GM23248 (cell line): ENCODE measurements around the gene SAMD4B. TPM values are rescaled to one million over a fixed set of nuclear protein-coding genes. Genes with fewer than 3 reads are reported as not detected.
A peak's percentile ranks its signal among the peaks of the same experiment; 100 is the strongest.

ENCODE experiments used
- DNase-seq: peaks from one replicate; pipeline ENCODE4 v3.0.0-alpha.2; 2015
- H2AFZ ChIP-seq: fragments of 200-600 bp; sonication (generic); 2 replicates; pipeline ENCODE4 v1.6.1; 2016; ENCODE audit warnings: antibody characterized with exemption
- H3F3A ChIP-seq: fragments of 200-600 bp; sonication (generic); 2 replicates; pipeline ENCODE4 v1.6.1; 2016; ENCODE audit warnings: mild to moderate bottlenecking, antibody characterized with exemption, mixed run types; ENCODE audit not compliant: insufficient read depth
- H3K27ac ChIP-seq: fragments of 200-600 bp; sonication (generic); 2 replicates; pipeline ENCODE4 v1.5.1; 2016; ENCODE audit warnings: mild to moderate bottlenecking
- H3K27me3 ChIP-seq: fragments of 200-600 bp; sonication (generic); replicated peaks from 2 replicates; pipeline ENCODE4 v1.6.1; 2016; ENCODE audit warnings: mild to moderate bottlenecking; ENCODE audit not compliant: insufficient read depth
- H3K36me3 ChIP-seq: fragments of 200-600 bp; sonication (generic); 2 replicates; pipeline ENCODE4 v1.6.1; 2016; ENCODE audit warnings: low read depth, mild to moderate bottlenecking
- H3K4me1 ChIP-seq: fragments of 200-600 bp; sonication (generic); 2 replicates; pipeline ENCODE4 v1.6.1; 2016; ENCODE audit warnings: mild to moderate bottlenecking; ENCODE audit not compliant: insufficient read depth
- H3K4me2 ChIP-seq: fragments of 200-600 bp; sonication (generic); one replicate; pipeline ENCODE4 v1.6.1; 2016; ENCODE audit warnings: mild to moderate bottlenecking; ENCODE audit not compliant: unreplicated experiment
- H3K4me3 ChIP-seq: fragments of 200-600 bp; sonication (generic); 2 replicates; pipeline ENCODE4 v1.5.1; 2016; ENCODE audit warnings: mild to moderate bottlenecking
- H3K79me2 ChIP-seq: fragments of 200-600 bp; sonication (generic); 2 replicates; pipeline ENCODE4 v1.6.1; 2016; ENCODE audit warnings: mild to moderate bottlenecking; ENCODE audit not compliant: insufficient read depth
- H3K9ac ChIP-seq: fragments of 200-600 bp; sonication (generic); 2 replicates; pipeline ENCODE4 v1.6.1; 2016; ENCODE audit warnings: mild to moderate bottlenecking
- H3K9me2 ChIP-seq: fragments of 200-600 bp; sonication (generic); 2 replicates; pipeline ENCODE4 v1.6.1; 2016; ENCODE audit warnings: mixed run types, mild to moderate bottlenecking, moderate library complexity; ENCODE audit not compliant: insufficient read depth
- H3K9me3 ChIP-seq: fragments of 200-600 bp; sonication (generic); one replicate; pipeline ENCODE4 v1.6.1; 2017; ENCODE audit warnings: low read depth
- H4K20me1 ChIP-seq: fragments of 200-600 bp; sonication (generic); 2 replicates; pipeline ENCODE4 v1.6.0; 2016; ENCODE audit not compliant: insufficient read depth
- EZH2 ChIP-seq: fragments of 200-600 bp; sonication (generic); IDR thresholded peaks from 2 replicates; pipeline ENCODE4 v1.6.1; 2018; ENCODE audit warnings: antibody characterized with exemption, mild to moderate bottlenecking; ENCODE audit not compliant: insufficient read depth, poor library complexity, severe bottlenecking
- EZH2phosphoT487 ChIP-seq: fragments of 200-600 bp; sonication (generic); IDR thresholded peaks from 2 replicates; pipeline ENCODE4 v1.6.1; 2018; ENCODE audit warnings: antibody characterized with exemption, moderate library complexity, mild to moderate bottlenecking, low read depth; ENCODE audit not compliant: insufficient read depth
- WGBS, 2 experiments: methylation state at CpG; one replicate each; pipeline ENCODE4 v1.1.6; 2015 to 2017; ENCODE audit warnings: low lambda C conversion rate in 2 of 2, low coverage in 1 of 2; ENCODE audit errors: missing lambda C conversion rate in 2 of 2; 5-methylcytosine and 5-hydroxymethylcytosine counted together
- in situ Hi-C: fragments of 300-500 bp; cut with MboI; formaldehyde crosslinking; loops from 2 replicates; pipeline ENCODE4 v1.15.0; 2020
- polyA plus RNA-seq: library from polyadenylated mRNA; unstranded; fragments of >200 nt; fragmentation: Nextera tagmentation; extraction: Ambion mirVana; gene quantifications from 2 replicates; pipeline ENCODE4 v1.2.1, GENCODE V29; 2016
- total RNA-seq: library from RNA; depleted of rRNA; stranded (reverse); fragments of >200 nt; shearing (Covaris generic); gene quantifications from 2 replicates; pipeline ENCODE4 v1.2.3, GENCODE V29; 2014

SAMD4B gene
- total and polyA plus RNA-seq, 2 experiments from 2014 or later, result 66.7 to 71.9 TPM

- Histone ChIP-seq H3K4me1 (no peaks in the 10 kb centered on the region), H3K9me2 (no peaks in the 10 kb centered on the region), H3F3A (peaks cover 12% of the 10 kb centered on the region; the same call in 1 of the 2 replicates), H3K27ac (no peak overlapping the region), H3K9me3 (no peaks in the 10 kb centered on the region), H3K4me3 (no peak overlapping the region), H3K79me2 (no peaks in the 10 kb centered on the region; the same call in 1 of the 2 replicates), H3K9ac (no peak overlapping the region), H3K36me3 (peaks cover 45% of the 10 kb centered on the region), H2AFZ (no peak overlapping the region), H3K27me3 (no peaks in the 10 kb centered on the region), H4K20me1 (no peaks in the 10 kb centered on the region), H3K4me2 (no peak overlapping the region)
- in situ Hi-C loops, result no loop called here
- WGBS, 2 experiments, result 78 to 82% methylated on average over 10 of the region's 10 CpGs
- no peak for TF ChIP-seq EZH2
- no peak for TF ChIP-seq EZH2phosphoT487
- DNase-seq, result peak; percentile 45
Observed at GRCh38 chr19:39381910-39382611, 39.8 kb downstream of the SAMD4B start.

- Histone ChIP-seq H3K4me2 (no peak overlapping the region), H3K4me3 (no peak overlapping the region), H3K9me2 (no peaks in the 10 kb centered on the region), H3F3A (peaks cover 12% of the 10 kb centered on the region), H3K27ac (no peak overlapping the region), H4K20me1 (no peaks in the 10 kb centered on the region), H3K27me3 (no peaks in the 10 kb centered on the region), H3K36me3 (peaks cover 39% of the 10 kb centered on the region), H3K79me2 (no peaks in the 10 kb centered on the region; the same call in 1 of the 2 replicates), H3K9ac (no peak overlapping the region), H3K9me3 (no peaks in the 10 kb centered on the region), H3K4me1 (no peaks in the 10 kb centered on the region), H2AFZ (no peak overlapping the region)
- in situ Hi-C loops, result no loop called here
- DNase-seq, result no peak
- TF ChIP-seq EZH2phosphoT487 (no peak), EZH2 (no peak)
- 92% methylated on average over 15 to 18 of the region's 18 CpGs for WGBS, 2 experiments
Observed at GRCh38 chr19:39382991-39383828, 41.0 kb downstream of the SAMD4B start.

GRCh38 chr19:39384839-39385568, 42.8 kb downstream of the SAMD4B start:
- H3K27me3 ChIP-seq, result no peaks in the 10 kb centered on the region
- in situ Hi-C loops, result no loop called here
- no peak for DNase-seq
- peaks cover 18% of the 10 kb centered on the region for H3F3A ChIP-seq
- H4K20me1 ChIP-seq, result no peaks in the 10 kb centered on the region
- H3K36me3 ChIP-seq, result peaks cover 21% of the 10 kb centered on the region
- H3K9me3 ChIP-seq, result no peaks in the 10 kb centered on the region
- peaks cover 6% of the 10 kb centered on the region; the same call in 1 of the 2 replicates for H3K4me1 ChIP-seq
- H3K79me2 ChIP-seq, result peaks cover 14% of the 10 kb centered on the region
- no peak overlapping the region for H3K4me3 ChIP-seq
- 50 to 67% methylated on average over 5 to 9 of the region's 9 CpGs for WGBS, 2 experiments
- H3K9ac ChIP-seq, result no peak overlapping the region
- no peak for TF ChIP-seq EZH2
- TF ChIP-seq EZH2phosphoT487, result no peak
- no peak overlapping the region for H3K4me2 ChIP-seq
- no peak overlapping the region for H2AFZ ChIP-seq
- no peak overlapping the region for H3K27ac ChIP-seq
- no peaks in the 10 kb centered on the region for H3K9me2 ChIP-seq
